Stimulated activated CD8-positive, alpha-beta memory T cell treated with anti-CD3 and anti-CD28 coated beads, Interleukin-12 subunit alpha, Interleukin-12 subunit beta, amount 100 ng/mL, for 1 hour (primary cell): ENCODE measurements around the gene CCT8.
A peak's percentile ranks its signal among the peaks of the same experiment; 100 is the strongest.
"Not testable (repeated sequence)": the region's sequence is repeated elsewhere in the genome, so short reads cannot be mapped to it uniquely, and the experiment has no call there.

ENCODE experiments used
- DNase-seq: peaks from one replicate; pipeline ENCODE4 v3.0.0-alpha.2; 2020; ENCODE audit warnings: low read depth

CCT8 gene

DNA sequence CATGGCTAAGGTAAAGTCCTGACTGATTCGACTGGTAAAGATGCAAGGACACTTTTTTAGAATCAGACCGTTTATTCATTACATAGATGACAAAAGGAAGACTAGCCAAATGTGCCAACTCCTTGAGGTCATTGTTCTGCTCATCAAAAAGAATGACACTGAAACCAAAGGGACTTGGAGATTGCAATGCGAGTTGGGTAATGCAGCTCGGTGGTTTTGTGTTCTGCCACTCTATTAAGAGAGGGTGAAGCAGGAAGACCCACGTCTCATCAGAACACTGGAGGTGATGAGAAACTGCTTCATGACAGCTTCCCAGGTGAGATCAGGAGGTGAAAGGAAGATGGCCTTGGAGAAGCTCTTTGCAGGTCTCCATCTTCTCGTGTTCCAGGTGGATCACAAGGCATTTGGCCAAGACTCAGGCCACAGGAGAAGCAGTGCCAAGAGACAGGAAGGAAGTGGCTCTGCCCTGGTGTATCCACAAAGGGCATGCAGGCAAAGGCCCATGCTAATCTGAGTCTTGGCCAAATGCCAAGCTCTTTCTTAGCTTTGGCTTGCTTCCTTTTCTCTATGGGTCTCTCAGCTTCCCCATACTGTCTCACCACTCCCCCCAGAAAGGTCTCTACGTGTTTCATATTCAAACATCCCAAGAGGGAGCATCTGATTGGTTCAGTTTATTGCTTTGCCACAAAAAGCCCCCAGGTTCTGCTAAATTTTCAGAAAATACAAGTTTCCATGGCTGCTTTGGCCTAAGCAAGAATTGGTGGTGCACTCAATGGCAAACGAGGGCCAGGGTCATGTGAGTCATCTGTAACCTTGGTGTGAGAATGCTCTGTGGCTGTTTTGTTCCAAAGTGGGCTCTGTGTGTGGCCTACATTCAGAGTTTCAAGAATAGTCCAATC is 5.7 kb upstream of the CCT8 start:
- no peak for DNase-seq

DNA sequence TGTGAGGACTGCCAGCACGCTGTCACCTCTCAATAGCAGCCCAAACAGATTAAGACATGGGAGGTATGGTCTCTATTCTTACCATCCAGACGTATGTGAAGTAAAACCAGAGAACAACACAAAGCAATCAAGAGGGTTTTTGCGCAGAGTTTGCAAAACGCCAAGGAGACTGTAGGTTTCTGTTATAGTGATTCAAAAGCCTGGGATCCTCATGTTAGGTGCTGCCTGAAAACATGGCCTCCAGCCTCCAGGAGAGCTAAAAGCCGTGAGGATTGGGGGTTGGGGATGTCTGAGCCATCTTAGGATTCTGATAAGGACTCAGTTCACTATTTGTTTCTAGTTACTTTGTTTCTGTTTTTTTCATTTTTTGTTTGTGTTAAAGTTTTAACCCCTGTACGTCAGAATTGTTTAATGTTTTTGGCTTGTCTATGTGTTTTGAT is 4.2 kb upstream of the CCT8 start:
- no peak for DNase-seq

DNA sequence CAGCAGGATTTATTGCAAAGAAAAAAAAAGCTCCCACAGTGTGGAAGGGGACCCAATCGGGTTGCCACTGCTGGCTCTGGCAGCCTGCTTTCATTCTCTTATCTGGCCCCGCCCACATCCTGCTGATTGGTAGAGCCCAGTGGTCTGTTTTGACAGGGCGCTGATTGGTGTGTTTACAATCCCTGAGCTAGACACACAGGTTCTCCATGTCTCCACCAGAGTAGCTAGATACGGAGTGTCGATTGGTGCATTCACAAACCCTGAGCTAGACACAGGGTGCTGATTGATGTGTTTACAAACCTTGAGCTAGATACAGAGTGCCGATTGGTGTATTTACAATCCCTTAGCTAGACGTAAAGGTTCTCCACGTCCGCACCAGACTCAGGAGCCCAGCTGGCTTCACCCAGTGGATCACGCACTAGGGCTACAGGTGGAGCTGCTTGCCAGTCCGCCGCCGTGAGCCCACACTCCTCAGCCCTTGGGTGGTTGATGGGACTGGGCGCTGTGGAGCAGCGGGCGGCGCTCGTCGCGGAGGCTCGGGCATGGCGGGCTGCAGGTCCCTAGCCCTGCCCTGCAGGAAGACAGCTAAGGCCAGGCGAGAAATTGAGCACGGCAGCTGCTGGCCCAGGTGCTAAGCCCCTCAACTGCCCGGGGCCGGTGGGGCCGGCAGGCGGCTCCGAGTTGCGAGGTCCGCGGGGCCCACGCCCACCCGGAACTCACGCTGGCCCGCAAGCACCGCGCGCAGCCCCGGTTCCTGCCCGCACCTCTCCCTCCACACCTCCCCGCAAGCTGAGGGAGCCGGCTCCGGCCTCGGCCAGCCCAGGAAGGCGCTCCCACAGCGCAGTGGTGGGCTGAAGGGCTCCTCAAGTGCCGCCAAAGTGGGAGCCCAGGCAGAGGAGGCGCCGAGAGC is 3.5 kb upstream of the CCT8 start:
- DNase-seq, result not testable (repeated sequence)

DNA sequence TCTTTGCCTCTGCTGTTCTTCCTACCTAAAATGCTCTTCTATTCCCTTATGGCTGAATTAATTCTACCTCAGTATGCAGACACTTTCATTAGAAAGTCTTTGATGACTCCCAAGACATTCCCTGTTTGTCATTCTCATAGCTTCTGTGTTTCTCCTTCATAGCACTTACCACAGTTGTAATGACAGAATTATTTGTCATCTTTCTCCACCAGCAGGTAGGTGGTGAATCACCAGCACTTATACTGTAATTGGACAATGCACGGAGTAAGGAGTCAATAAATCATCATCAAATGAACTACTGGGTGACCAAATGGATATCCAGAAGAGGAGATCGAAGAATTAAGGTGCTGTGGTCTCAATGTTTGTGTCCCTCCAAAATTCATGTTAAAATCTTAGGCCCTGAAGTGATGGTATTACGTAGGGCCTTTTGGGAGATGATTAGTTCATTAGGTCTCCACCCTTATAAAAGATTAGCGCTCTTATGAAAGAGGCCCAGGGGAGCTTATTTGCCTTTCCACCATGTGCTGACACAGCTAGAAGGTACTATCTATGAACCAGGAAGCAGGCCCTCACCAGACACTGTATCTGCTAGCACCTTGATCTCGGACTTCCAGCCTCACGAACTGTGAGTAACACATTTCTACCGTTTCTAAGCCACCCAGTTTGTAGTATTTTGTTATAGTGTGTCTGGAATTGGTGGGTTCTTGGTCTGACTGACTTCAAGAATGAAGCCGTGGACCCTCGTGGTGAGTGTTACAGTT is 2.4 kb upstream of the CCT8 start:
- no peak for DNase-seq

DNA sequence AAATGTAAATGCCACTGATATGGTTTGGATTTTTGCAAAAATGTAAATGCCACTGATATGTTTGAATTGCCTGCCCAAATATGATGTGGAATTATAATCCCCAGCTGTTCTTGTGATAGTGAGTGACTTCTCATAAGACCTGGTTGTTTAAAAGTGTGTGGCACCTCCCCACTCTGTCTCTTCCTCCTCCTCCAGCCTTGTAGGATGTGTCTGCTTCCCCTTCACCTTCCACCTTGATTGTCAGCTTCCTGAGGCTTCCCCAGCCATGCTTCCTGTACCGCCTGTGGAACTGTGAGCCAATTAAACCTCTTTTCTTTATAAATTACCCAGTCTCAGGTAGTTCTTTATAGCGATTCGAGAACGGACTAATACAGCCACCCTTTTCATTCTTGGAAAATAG is 1.3 kb upstream of the CCT8 start:
- DNase-seq, result no peak

DNA sequence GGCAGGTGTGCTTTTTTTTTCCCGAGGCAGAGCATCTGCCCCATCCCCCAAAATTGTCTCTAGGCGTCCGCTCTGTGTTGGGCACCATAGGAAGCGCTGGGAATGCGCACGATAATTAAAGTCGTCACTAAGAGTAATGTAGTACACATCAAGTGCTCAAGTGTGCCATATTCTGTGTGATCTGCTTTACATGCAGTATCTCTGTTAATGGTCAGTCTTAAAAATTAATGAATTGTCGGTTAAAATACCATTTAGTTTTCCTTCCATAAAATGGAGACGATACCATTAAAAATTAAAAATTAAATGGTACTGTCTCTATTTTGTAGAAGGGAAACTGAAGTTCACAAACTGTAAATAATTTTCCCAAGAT is 544 bp upstream of the CCT8 start:
- DNase-seq, result no peak

DNA sequence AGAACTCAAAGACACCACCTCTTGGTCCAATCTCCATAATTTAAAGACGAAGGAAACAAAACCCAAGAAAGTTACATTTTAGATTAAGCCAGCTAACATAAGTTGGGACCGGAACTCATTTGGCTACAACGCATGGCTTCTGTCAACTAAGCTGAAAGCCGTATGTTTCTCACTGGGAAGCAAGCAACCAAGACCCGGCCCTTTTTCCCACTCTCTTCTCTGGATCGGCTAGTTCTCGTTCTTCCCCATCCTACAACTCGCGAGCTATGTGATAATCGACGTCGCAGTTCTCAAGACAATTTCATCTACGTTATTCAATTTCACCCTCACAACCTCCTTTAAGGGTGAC is 601 bp downstream of the CCT8 start:
- no peak for DNase-seq

DNA sequence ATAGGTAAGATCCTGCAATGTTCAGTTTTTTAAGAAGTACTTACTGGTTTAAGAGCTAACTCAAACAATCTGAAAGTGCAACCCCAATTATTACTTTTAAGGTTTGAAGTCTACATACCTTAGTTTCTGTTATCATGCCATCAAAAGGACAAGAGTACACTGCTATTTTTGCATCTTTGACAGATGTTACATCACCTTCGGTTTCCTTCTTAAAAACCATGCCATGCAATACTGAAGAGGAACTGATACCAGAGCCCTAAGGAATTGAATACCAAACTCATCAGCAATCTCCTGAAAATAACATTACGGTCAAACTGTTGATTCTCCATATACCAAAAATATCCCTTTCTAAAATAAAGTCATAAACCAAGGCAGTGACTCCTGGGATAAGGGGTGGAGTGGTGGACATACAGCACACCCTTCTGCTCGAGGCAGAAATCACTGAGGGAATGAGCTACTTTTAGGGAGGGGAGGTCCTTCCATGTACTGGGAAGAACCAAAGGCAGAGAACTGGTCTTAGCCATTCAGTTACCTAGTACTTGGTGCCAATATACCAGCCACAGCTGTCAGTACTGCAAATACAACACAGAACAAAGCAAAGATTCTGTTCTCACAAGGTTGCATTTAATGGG is 8.5 kb downstream of the CCT8 start:
- no peak for DNase-seq

DNA sequence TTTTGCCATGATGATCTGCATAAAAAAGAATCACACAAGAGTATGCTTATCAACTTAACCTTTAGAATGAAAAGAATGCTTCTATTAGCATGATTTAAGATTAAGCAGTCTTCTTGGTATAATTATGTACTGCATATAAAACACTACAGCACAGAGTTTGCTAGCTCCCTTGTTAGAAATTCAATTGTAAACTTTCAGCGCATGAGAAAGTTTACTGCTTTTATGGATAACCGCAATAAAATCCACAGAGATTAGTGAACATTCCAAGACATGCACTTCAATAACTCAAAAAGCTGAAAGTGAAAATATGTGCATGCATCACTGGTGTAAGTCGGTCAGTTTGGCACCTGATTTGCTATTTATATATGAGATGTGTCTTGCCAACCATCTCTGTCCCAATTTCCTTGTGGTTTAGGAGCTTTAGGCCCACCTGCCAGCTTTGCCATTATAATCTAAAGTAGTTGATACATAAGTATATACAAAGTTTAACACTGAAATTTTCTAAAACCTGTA is 16.9 kb downstream of the CCT8 start:
- no peak for DNase-seq

DNA sequence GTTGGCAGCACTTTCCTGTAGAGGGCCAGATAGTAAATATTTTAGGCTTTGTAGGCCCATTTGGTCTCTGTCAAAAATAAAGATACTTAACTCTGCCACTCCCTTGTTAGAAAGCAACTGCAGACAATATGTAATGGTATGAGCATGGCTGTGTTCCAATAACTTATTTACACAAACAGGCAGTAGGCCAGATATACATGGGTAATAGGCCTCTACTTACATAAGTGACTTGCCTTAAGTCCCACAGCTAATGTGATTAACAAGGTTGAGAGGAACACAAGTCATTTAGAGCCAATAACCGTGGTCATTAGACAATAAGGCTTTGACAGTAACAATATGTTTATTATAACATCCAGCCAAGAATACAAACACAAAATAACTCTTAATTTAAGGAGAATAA is 17.4 kb downstream of the CCT8 start:
- no peak for DNase-seq

DNA sequence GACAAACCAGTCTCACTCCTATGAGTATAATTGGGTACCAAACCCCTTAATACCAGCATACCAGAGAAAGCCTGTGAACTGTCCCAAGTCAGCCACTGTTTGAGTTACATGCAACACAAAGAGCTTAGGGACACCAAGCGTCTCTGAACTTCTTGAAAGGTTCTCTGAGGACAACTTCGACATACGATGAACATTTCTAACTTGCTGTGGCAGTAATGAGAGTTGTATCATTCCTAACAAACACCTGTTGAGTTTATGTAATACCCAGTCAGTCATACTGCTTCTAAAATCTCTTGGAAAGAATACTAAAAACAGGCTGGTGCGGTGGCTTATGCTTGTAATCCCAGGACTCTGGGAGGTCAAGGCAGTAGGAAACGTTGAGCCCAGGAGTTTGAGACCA is 18.4 kb downstream of the CCT8 start:
- DNase-seq, result no peak

DNA sequence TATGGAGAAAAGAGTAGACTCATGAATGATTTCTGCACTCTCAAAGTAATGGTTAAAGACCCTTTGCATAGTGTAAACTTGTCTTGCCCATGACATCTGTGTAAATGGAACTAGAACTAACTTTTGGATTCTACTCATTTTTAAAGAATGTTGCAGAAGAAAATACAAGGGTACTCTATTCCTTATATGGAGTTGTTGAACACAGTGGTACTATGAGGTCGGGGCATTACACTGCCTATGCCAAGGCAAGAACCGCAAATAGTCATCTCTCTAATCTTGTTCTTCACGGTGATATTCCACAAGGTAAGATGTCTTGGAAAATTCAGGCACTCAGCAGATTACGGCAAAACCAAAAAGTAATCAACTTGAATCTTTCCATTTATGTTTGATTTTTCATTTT is 19.8 kb downstream of the CCT8 start:
- DNase-seq, result no peak

DNA sequence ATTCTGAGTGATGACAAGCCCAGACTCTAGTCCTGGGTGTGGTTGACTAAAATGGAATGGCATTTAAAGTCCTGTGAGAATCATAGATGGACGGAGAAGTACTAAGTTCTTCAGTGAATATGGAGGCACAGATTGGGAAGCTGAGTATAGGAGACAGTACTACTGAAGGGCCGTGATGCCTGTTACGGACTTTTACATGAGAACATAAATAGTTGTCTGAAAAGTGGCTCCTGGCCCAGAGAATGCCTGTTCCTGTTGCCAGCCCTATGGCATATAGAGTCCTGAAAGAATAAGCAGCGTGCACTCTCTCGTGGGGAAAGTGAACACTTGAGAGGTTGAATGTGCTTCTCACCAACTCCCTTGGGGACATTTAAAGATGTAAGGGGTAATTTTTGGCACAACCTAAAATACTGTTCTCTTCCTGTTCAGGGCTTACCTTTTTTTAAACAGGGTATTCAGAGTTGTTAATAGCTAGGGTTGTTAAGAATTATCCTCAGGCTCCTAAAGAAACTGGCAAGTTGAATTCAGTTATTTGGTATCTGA is 20.4 kb downstream of the CCT8 start:
- no peak for DNase-seq

DNA sequence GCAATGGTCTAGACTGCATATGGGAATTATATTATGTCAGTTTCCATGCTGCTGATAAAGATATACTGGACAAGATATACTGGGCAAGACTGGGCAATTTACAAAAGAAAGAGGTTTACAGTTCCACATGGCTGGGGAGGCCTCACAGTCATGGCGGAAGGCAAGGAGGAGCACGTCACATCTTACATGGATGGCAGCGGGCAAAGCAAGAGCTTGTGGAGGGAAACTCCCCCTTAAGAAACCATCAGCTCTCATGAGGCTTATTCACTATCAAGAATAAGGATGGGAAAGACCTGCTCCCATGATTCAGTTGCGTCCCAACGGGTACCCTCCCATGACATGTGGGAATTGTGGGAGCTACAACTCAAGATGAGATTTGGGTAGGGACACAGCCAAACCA is 21.2 kb downstream of the CCT8 start:
- DNase-seq, result no peak

DNA sequence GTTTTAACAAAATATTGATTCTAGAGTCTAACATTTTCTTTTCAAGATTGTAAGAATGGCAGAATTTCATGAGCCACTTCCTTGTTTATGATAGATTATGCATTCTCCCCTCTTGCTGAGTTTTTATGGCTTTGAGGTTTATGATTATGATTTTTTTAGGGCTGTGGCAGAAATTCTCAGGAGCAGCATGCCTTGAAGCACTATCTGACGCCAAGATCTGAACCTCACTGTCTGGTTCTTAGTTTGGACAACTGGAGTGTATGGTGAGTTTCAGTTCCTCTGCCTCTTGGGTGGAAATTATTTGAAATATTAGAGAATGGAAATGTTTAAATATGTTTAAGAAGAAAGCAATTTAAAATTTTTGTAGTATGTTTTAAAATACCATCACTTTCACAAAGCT is 38.8 kb downstream of the CCT8 start:
- no peak for DNase-seq

DNA sequence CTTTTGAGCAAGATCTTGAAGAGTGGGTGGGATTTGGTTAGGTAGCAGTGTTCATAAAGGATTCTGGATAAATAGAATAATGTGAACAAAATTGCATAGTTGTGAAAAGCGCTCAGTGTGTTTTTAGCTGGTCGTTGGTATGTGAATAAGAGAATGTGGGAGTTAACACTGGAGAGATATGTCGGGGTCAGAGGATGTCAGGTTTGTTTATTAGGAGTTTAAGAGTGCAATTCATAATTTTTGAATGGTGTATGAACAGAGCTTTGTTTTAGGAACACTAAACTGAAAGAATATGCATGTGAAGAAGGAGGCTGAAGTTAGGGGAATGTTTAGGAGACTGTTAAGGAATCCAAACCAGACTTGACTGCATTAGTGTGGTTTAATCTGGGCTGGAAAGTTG is 39.6 kb downstream of the CCT8 start:
- no peak for DNase-seq

DNA sequence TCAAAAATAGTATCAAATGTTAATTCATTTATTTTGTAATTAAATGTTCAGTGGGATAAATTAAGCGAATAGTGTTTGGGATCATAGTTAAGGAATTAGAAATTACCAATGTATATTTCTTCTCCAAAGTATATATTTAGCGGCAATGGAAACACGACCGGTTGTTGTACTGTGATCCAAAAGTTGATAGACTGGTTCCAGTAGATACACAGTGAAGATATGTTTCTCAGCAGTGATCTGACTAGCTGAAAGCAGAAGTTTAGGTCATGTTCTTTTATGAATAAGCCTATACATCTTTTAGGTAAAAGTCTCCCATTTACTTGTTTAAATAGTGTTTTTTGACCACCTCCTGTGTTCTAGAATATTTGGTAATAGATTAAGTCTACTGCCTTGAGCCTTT is 40.1 kb downstream of the CCT8 start:
- DNase-seq, result no peak

DNA sequence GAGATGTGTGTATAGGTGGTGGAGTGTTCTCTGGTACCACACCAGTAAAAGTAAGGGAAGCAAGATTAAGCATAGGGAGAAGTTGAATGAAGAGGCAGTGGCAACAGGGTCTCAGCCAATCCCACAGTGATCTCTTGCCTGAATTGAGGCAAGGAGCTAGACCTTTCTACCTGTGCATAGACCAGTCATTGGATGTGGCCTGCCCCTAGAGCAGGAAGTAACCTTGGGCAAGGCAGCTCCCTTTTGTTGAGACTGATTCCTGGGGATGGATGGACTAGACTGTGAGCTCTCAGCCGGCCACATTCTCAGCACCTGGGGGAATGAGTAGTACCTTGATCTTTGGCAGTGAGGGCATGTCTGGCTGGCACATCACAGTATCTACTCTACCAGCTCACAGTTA is 42.5 kb downstream of the CCT8 start:
- no peak for DNase-seq

DNA sequence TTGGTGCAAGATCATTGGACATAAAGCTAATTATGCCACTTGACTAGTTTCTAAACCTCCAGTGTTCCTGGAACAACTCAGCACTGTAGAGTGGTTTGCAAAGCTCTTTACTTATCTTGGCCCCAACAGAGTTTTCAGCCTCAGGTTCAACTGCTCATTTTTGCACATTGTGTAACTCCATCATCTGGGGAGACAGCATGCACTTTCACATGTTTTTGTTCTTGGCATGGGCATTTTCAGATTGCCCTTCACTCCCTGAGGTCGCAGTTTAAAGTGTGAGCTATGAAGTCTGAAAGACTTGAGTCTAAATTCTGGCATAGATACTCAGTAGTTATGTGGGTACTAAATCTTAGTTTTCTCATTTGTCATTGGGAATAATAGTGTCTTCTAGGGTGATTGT is 43.9 kb downstream of the CCT8 start:
- no peak for DNase-seq

DNA sequence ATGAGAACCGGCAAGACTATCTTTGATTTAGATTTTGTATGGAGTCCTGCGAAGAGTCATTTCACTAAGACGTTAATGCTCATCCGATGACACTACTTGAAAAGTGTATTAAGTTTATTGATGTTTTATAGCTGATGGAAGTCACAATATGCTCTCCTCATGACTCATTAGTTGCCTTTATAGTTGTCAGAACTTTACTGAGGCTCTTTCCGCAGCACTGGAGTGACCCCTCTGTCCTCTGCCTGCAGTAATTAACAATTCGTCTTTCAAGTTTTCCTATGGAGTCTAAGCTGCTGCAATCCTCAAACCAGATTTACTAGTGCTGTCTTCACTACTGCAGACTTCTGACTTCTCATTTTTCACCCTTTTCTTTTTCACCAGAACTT is 48.1 kb downstream of the CCT8 start:
- DNase-seq, result no peak

DNA sequence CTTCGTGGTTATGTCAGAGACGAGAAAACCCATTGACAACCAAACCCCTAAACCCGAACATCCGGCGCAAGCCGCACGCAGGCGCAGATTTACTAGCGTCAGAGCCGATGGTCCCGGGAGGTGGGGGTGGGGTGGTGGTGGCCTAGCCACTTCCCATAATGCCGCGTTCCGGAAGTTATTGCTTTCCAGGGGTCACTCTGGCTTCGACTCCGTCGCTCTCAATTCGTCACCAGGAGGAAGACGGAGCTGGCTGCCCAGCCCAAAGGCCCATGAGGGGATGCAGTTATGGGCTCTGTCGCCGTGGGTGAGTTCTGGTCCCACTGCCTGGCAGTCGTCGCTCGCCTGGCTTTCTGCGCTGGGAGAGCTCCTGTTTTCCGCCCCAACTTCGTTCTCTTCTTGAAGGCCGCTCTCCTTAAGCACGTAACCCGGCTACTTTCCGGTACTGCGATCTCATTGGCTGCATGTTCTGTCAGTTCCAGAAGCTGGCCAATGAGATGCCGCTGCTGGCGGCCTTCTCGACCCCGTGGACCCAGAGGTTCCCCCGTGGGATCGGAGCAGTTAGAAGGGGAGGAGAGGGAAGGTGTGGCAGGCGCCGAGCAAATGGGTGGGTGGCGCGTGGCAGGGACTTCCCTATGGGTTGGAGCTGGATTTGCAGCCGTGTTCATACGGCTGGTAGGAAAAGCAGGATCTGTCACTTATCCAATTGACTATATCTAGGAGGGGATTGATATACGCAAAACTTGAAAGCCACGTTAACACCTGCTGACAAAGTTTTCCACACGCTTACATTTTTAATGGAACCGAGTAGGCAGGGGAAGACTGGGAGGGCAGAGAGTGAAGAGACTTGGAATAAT is 48.7 kb downstream of the CCT8 start, which contains the start of gene USP16:
Gene USP16 (plus strand): TSS at position 195 of the 854 bp plus-strand sequence. CDS start 3,246 bp downstream, outside the sequence.
- peak; percentile 93 for DNase-seq
